T-helper 17 cell (primary cell): ENCODE data around the gene GLIS1. TPM values are rescaled to one million over a fixed set of nuclear protein-coding genes. Genes with fewer than 3 reads are reported as not detected.

Experiments
- ATAC-seq: fragments of 150-1000 bp; cut with Tn5 transposase; 2 replicates; pipeline ENCODE4 v1.10.0; 2021; ENCODE audit warnings: mild to moderate bottlenecking, moderate library complexity
- DNase-seq, 3 donors: peaks; one replicate each; pipeline versions ENCODE4 v3.0.0 to v3.0.0-alpha.2; 2020 to 2021
- H3K9me3 ChIP-seq: one replicate; pipeline ENCODE4 v1.7.0; 2013; ENCODE audit warnings: low read length, mild to moderate bottlenecking; ENCODE audit not compliant: control insufficient read depth, poor library complexity, severe bottlenecking
- H3K27ac Mint-ChIP-seq: one replicate; pipeline ENCODE4 v1.8.0; 2022; ENCODE audit warnings: mild to moderate bottlenecking, moderate library complexity, mixed read lengths
- H3K27me3 Mint-ChIP-seq: one replicate; pipeline ENCODE4 v1.8.0; 2022; ENCODE audit warnings: mixed read lengths
- H3K36me3 Mint-ChIP-seq: one replicate; pipeline ENCODE4 v1.8.0; 2022; ENCODE audit warnings: low read depth, mixed read lengths
- H3K4me1 Mint-ChIP-seq: one replicate; pipeline ENCODE4 v1.8.0; 2022; ENCODE audit warnings: mild to moderate bottlenecking, mixed read lengths
- H3K4me3 Mint-ChIP-seq: one replicate; pipeline ENCODE4 v1.8.0; 2022; ENCODE audit warnings: mild to moderate bottlenecking, moderate library complexity, mixed read lengths
- total RNA-seq, 4 donors: library from RNA in 2 of 4; stranded (reverse) in 2 of 4; gene quantifications; one replicate each; pipeline ENCODE4 v1.2.3 and lab custom pipeline; 2022 to 2026

The GLIS1 gene
- total RNA-seq, 2 donors from 2014 or later: not detected

- Mint-ChIP-seq H3K4me1 (peaks cover 2% of the 10 kb centered on the region), H3K4me3 (no peak overlapping the region), H3K27me3 (peaks cover 56% of the 10 kb centered on the region), H3K27ac (no peak overlapping the region), H3K36me3 (peaks cover 3% of the 10 kb centered on the region)
- no peaks in the 10 kb centered on the region for H3K9me3 ChIP-seq
- no peak for ATAC-seq
- DNase-seq: no peak
Observed at GRCh38 chr1:53643881-53644390, 95.0 kb downstream of the GLIS1 start.

GRCh38 chr1:53643041-53643880 is 95.7 kb downstream of the GLIS1 start:
- no peaks in the 10 kb centered on the region for H3K9me3 ChIP-seq
- DNase-seq: no peak
- Mint-ChIP-seq H3K27me3 (peaks cover 52% of the 10 kb centered on the region), H3K27ac (no peak overlapping the region), H3K4me3 (no peak overlapping the region), H3K36me3 (peaks cover 3% of the 10 kb centered on the region), H3K4me1 (peaks cover 2% of the 10 kb centered on the region)
- ATAC-seq: no peak

GRCh38 chr1:53642607-53643006 is 96.4 kb downstream of the GLIS1 start:
- DNase-seq (no peak), ATAC-seq (no peak)
- H3K9me3 ChIP-seq: no peaks in the 10 kb centered on the region
- peaks cover 3% of the 10 kb centered on the region for H3K36me3 Mint-ChIP-seq
- H3K27me3 Mint-ChIP-seq: peaks cover 54% of the 10 kb centered on the region
- H3K27ac Mint-ChIP-seq: no peak overlapping the region
- H3K4me1 Mint-ChIP-seq: peaks cover 2% of the 10 kb centered on the region
- no peak overlapping the region for H3K4me3 Mint-ChIP-seq

- peaks cover 3% of the 10 kb centered on the region for H3K36me3 Mint-ChIP-seq
- H3K27ac Mint-ChIP-seq: no peak overlapping the region
- DNase-seq (no peak), ATAC-seq (no peak)
- peaks cover 2% of the 10 kb centered on the region for H3K4me1 Mint-ChIP-seq
- peaks cover 54% of the 10 kb centered on the region for H3K27me3 Mint-ChIP-seq
- H3K9me3 ChIP-seq: no peaks in the 10 kb centered on the region
- H3K4me3 Mint-ChIP-seq: no peak overlapping the region
Observed at GRCh38 chr1:53642215-53642555, 96.8 kb downstream of the GLIS1 start.

- H3K36me3 Mint-ChIP-seq: peaks cover 2% of the 10 kb centered on the region
- H3K4me1 Mint-ChIP-seq: peaks cover 2% of the 10 kb centered on the region
- H3K27me3 Mint-ChIP-seq: peaks cover 58% of the 10 kb centered on the region
- no peak overlapping the region for H3K4me3 Mint-ChIP-seq
- no peaks in the 10 kb centered on the region for H3K9me3 ChIP-seq
- no peak for DNase-seq
- ATAC-seq: no peak
- H3K27ac Mint-ChIP-seq: no peak overlapping the region
Observed at GRCh38 chr1:53641481-53642214, 97.3 kb downstream of the GLIS1 start.

- H3K4me3 Mint-ChIP-seq: no peak overlapping the region
- H3K27me3 Mint-ChIP-seq: peaks cover 55% of the 10 kb centered on the region
- H3K27ac Mint-ChIP-seq: no peak overlapping the region
- no peak for DNase-seq
- peaks cover 2% of the 10 kb centered on the region for H3K4me1 Mint-ChIP-seq
- ATAC-seq: no peak
- H3K9me3 ChIP-seq: no peaks in the 10 kb centered on the region
- no peaks in the 10 kb centered on the region for H3K36me3 Mint-ChIP-seq
Observed at GRCh38 chr1:53640701-53641075, 98.3 kb downstream of the GLIS1 start.

GRCh38 chr1:53639996-53640700 is 98.8 kb downstream of the GLIS1 start:
- no peak for ATAC-seq
- no peak for DNase-seq
- H3K27ac Mint-ChIP-seq: no peak overlapping the region
- no peaks in the 10 kb centered on the region for H3K9me3 ChIP-seq
- no peak overlapping the region for H3K4me3 Mint-ChIP-seq
- peaks cover 49% of the 10 kb centered on the region for H3K27me3 Mint-ChIP-seq
- H3K36me3 Mint-ChIP-seq: no peaks in the 10 kb centered on the region
- H3K4me1 Mint-ChIP-seq: peaks cover under 1% of the 10 kb centered on the region

- Mint-ChIP-seq H3K27me3 (peaks cover 42% of the 10 kb centered on the region), H3K4me3 (no peak overlapping the region), H3K36me3 (no peaks in the 10 kb centered on the region), H3K4me1 (no peaks in the 10 kb centered on the region), H3K27ac (no peak overlapping the region)
- ATAC-seq: no peak
- DNase-seq: no peak
- no peaks in the 10 kb centered on the region for H3K9me3 ChIP-seq
Observed at GRCh38 chr1:53639251-53639763, 99.7 kb downstream of the GLIS1 start.

- Mint-ChIP-seq H3K36me3 (no peaks in the 10 kb centered on the region), H3K4me1 (no peaks in the 10 kb centered on the region), H3K27me3 (peaks cover 34% of the 10 kb centered on the region), H3K4me3 (no peak overlapping the region), H3K27ac (no peak overlapping the region)
- H3K9me3 ChIP-seq: no peaks in the 10 kb centered on the region
- no peak for ATAC-seq
- no peak for DNase-seq
Observed at GRCh38 chr1:53638360-53639035, 100.5 kb downstream of the GLIS1 start.

- Mint-ChIP-seq H3K36me3 (no peaks in the 10 kb centered on the region), H3K4me1 (no peaks in the 10 kb centered on the region), H3K4me3 (peak overlapping the region; percentile 41), H3K27ac (no peak overlapping the region), H3K27me3 (peaks cover 30% of the 10 kb centered on the region)
- ATAC-seq: no peak
- no peak for DNase-seq
- no peaks in the 10 kb centered on the region for H3K9me3 ChIP-seq
Observed at GRCh38 chr1:53637511-53638359, 101.2 kb downstream of the GLIS1 start.

GRCh38 chr1:53636621-53637171 is 102.3 kb downstream of the GLIS1 start:
- Mint-ChIP-seq H3K36me3 (no peaks in the 10 kb centered on the region), H3K4me1 (no peaks in the 10 kb centered on the region), H3K27ac (no peak overlapping the region), H3K4me3 (no peak overlapping the region), H3K27me3 (peaks cover 20% of the 10 kb centered on the region)
- no peaks in the 10 kb centered on the region for H3K9me3 ChIP-seq
- ATAC-seq (no peak), DNase-seq (no peak)

GRCh38 chr1:53634571-53634979 is 104.4 kb downstream of the GLIS1 start:
- H3K27ac Mint-ChIP-seq: no peak overlapping the region
- H3K36me3 Mint-ChIP-seq: no peaks in the 10 kb centered on the region
- ATAC-seq (no peak), DNase-seq (no peak)
- no peak overlapping the region for H3K4me3 Mint-ChIP-seq
- peaks cover 24% of the 10 kb centered on the region for H3K27me3 Mint-ChIP-seq
- H3K9me3 ChIP-seq: no peaks in the 10 kb centered on the region
- no peaks in the 10 kb centered on the region for H3K4me1 Mint-ChIP-seq
